Dermis blood vessel endothelial cell (primary cell): ENCODE results near the gene TCF4. TPM values are rescaled to one million over a fixed set of nuclear protein-coding genes. Genes with fewer than 3 reads are reported as not detected.

ENCODE experiments used
- DNase-seq: peaks from one replicate; pipeline ENCODE4 v3.0.0; 2010
- total RNA-seq: library from RNA; depleted of rRNA; stranded (reverse); fragments of >200 nt; gene quantifications from 2 replicates; pipeline ENCODE4 v1.2.3, GENCODE V29; 2014

Gene TCF4
- total RNA-seq, 1 donor from 2014 or later: 759 TPM

GRCh38 chr18:55375930-55376329 lies 212.1 kb downstream of the TCF4 start:
- DNase-seq: no peak

GRCh38 chr18:55374741-55375140 lies 213.3 kb downstream of the TCF4 start:
- DNase-seq: no peak

- DNase-seq: no peak
Measured at GRCh38 chr18:55372209-55372608, 215.8 kb downstream of the TCF4 start.

GRCh38 chr18:55370936-55371335 lies 217.1 kb downstream of the TCF4 start:
- DNase-seq: no peak

- DNase-seq: no peak
Measured at GRCh38 chr18:55369346-55369745, 218.6 kb downstream of the TCF4 start.

GRCh38 chr18:55365342-55365741 lies 222.7 kb downstream of the TCF4 start:
- no peak for DNase-seq

GRCh38 chr18:55362303-55362702 lies 225.7 kb downstream of the TCF4 start:
- no peak for DNase-seq

GRCh38 chr18:55361492-55362250 lies 226.3 kb downstream of the TCF4 start:
- no peak for DNase-seq

- peak; percentile 63 for DNase-seq
Measured at GRCh38 chr18:55360061-55360460, 227.9 kb downstream of the TCF4 start.

GRCh38 chr18:55356815-55357214 lies 231.2 kb downstream of the TCF4 start:
- DNase-seq: no peak

GRCh38 chr18:55355223-55355622 lies 232.8 kb downstream of the TCF4 start:
- DNase-seq: no peak

- no peak for DNase-seq
Measured at GRCh38 chr18:55354795-55355194, 233.2 kb downstream of the TCF4 start.

GRCh38 chr18:55353806-55354205 lies 234.2 kb downstream of the TCF4 start:
- DNase-seq: no peak

- DNase-seq: no peak
Measured at GRCh38 chr18:55353391-55353790, 234.6 kb downstream of the TCF4 start.

- no peak for DNase-seq
Measured at GRCh38 chr18:55351980-55352714, 235.8 kb downstream of the TCF4 start.

- peak; percentile 55 for DNase-seq
Measured at GRCh38 chr18:55351241-55351691, 236.7 kb downstream of the TCF4 start.

GRCh38 chr18:55349685-55350084 lies 238.3 kb downstream of the TCF4 start:
- no peak for DNase-seq

- no peak for DNase-seq
Measured at GRCh38 chr18:55346961-55347740, 240.8 kb downstream of the TCF4 start.

- DNase-seq: no peak
Measured at GRCh38 chr18:55346387-55346786, 241.6 kb downstream of the TCF4 start.

GRCh38 chr18:55345103-55345950 lies 242.7 kb downstream of the TCF4 start:
- no peak for DNase-seq

- DNase-seq: peak; percentile 56
Measured at GRCh38 chr18:55343396-55344073, 244.5 kb downstream of the TCF4 start.

GRCh38 chr18:55340998-55341397 lies 247.0 kb downstream of the TCF4 start:
- no peak for DNase-seq
